BJ (cell line): Measurements from ENCODE around the gene PLCD1. TPM values are rescaled to one million over a fixed set of nuclear protein-coding genes. Genes with fewer than 3 reads are reported as not detected.

Experiments used
- CTCF ChIA-PET: fragments of 350-600 bp; formaldehyde crosslinking; extraction: SDS; loops from one replicate; lab custom pipeline; 2021; ENCODE audit warnings: antibody characterized with exemption, inconsistent platforms; lab: Yijun Ruan, JAX
- POLR2A ChIA-PET: fragments of 300-600 bp; sonication (Branson Sonifier 250); formaldehyde crosslinking; extraction: SDS; loops from one replicate; lab custom pipeline; 2021; ENCODE audit warnings: antibody characterized with exemption; lab: Charles Lee
- DNase-seq: peaks from one replicate; pipeline ENCODE4 v3.0.0-alpha.2; 2011; ENCODE audit warnings: low read depth
- H3K27me3 ChIP-seq: 2 replicates; pipeline ENCODE4 v1.6.0; 2011; ENCODE audit warnings: low read length; ENCODE audit not compliant: control insufficient read depth, insufficient read depth
- H3K36me3 ChIP-seq: 2 replicates; pipeline ENCODE4 v1.5.1; 2011; ENCODE audit warnings: low read length; ENCODE audit not compliant: control insufficient read depth, insufficient read depth
- H3K4me3 ChIP-seq: 2 replicates; pipeline ENCODE4 v1.5.1; 2011; ENCODE audit warnings: low read depth, mild to moderate bottlenecking, control low read depth, low read length
- CTCF ChIP-seq: IDR thresholded peaks from 2 replicates; pipeline ENCODE4 v1.5.1; 2011; ENCODE audit warnings: low read depth, mild to moderate bottlenecking, control low read depth, inconsistent platforms, low read length, moderate library complexity; ENCODE audit not compliant: insufficient read depth
- polyA plus RNA-seq: library from polyadenylated mRNA; depleted of rRNA; stranded (reverse); fragments of >200 nt; gene quantifications from 2 replicates; pipeline ENCODE4 v1.2.3, GENCODE V29; 2011

The PLCD1 gene
- polyA plus RNA-seq, 1 experiment, result 12.3 TPM

- ChIA-PET POLR2A (no interaction called here), CTCF (interaction anchor here (0.7 to 5.4 kb wide), 3 partner anchors 9 to 17 kb away, joined by 3 to 32 read pairs (median 4); no protein-coding TSS in a partner anchor)
- no peak for TF ChIP-seq CTCF
- H3K4me3 ChIP-seq, result no peak overlapping the region
- DNase-seq, result no peak
- H3K36me3 ChIP-seq, result peaks cover 5% of the 10 kb centered on the region
- no peaks in the 10 kb centered on the region for H3K27me3 ChIP-seq
These were observed 45.4 kb downstream of the PLCD1 start for GRCh38 chr3:37984051-37984450.

- no peaks in the 10 kb centered on the region for H3K27me3 ChIP-seq
- TF ChIP-seq CTCF, result no peak
- DNase-seq, result no peak
- CTCF ChIA-PET, result interaction anchor here (0.6 to 5.4 kb wide), 4 partner anchors 8 to 516 kb away, joined by 3 to 32 read pairs (median 3); no protein-coding TSS in a partner anchor
- POLR2A ChIA-PET, result no interaction called here
- no peak overlapping the region for H3K4me3 ChIP-seq
- peaks cover 5% of the 10 kb centered on the region for H3K36me3 ChIP-seq
These were observed 47.1 kb downstream of the PLCD1 start for GRCh38 chr3:37982331-37982730.

GRCh38 chr3:37981348-37981664, 48.1 kb downstream of the PLCD1 start:
- no peak for TF ChIP-seq CTCF
- DNase-seq, result no peak
- CTCF ChIA-PET, result interaction anchor here (0.6 to 5.4 kb wide), 6 partner anchors 7 to 669 kb away, joined by 3 to 32 read pairs (median 10); no protein-coding TSS in a partner anchor
- Histone ChIP-seq H3K36me3 (peaks cover 5% of the 10 kb centered on the region), H3K27me3 (no peaks in the 10 kb centered on the region), H3K4me3 (no peak overlapping the region)
- POLR2A ChIA-PET, result no interaction called here

- DNase-seq, result no peak
- Histone ChIP-seq H3K4me3 (no peak overlapping the region), H3K27me3 (no peaks in the 10 kb centered on the region), H3K36me3 (peaks cover 5% of the 10 kb centered on the region)
- no peak for TF ChIP-seq CTCF
- ChIA-PET CTCF (interaction anchor here (0.6 to 3.8 kb wide), 4 partner anchors 13 to 670 kb away, joined by 3 to 19 read pairs (median 10); no protein-coding TSS in a partner anchor), POLR2A (no interaction called here)
These were observed 48.7 kb downstream of the PLCD1 start for GRCh38 chr3:37980462-37981347.
